GM12878 (cell line): ENCODE data around the gene ZNF576. TPM values are rescaled to one million over a fixed set of nuclear protein-coding genes. Genes with fewer than 3 reads are reported as not detected.

ENCODE experiments used
- ATAC-seq: fragments of 200-7000 bp; cut with Tn5 transposase; 3 replicates; pipeline ENCODE4 v1.9.1; 2020; ENCODE audit warnings: mild to moderate bottlenecking, moderate library complexity
- BruUV-seq: library from RNA; stranded (reverse); fragments of 400-500 nt; replicated peaks from 2 replicates; lab custom pipeline; 2021; lab: Mats Ljungman, UMichigan
- CTCF ChIA-PET: fragments of 300-600 bp; sonication (Branson Sonifier 250); formaldehyde crosslinking; extraction: SDS; loops from one replicate; lab custom pipeline; 2021; ENCODE audit warnings: inconsistent platforms; lab: Yijun Ruan, JAX
- POLR2A ChIA-PET: fragments of 350-600 bp; formaldehyde crosslinking; extraction: SDS; loops from one replicate; lab custom pipeline; 2021; ENCODE audit warnings: inconsistent platforms; lab: Charles Lee
- RAD21 ChIA-PET: fragments of 300-600 bp; sonication (Branson Sonifier 250); formaldehyde crosslinking; loops from one replicate; lab custom pipeline; 2023; ENCODE audit warnings: antibody characterized with exemption; ENCODE audit not compliant: unreplicated experiment; lab: Charles Lee
- SMC1A ChIA-PET: fragments of 300-600 bp; sonication (Branson Sonifier 250); formaldehyde crosslinking; loops from one replicate; lab custom pipeline; 2023; ENCODE audit not compliant: unreplicated experiment, uncharacterized antibody; lab: Charles Lee
- DNase-seq: peaks from one replicate; pipeline ENCODE4 v3.0.0-alpha.2; 2011; ENCODE audit warnings: low read depth, low spot score
- FAIRE-seq: peaks from 3 replicates; lab custom pipeline; 2011; peaks lifted over from hg19 to GRCh38; lab: Jason Lieb, UNC
- H2AFZ ChIP-seq: 2 replicates; pipeline ENCODE4 v1.6.0; 2011; ENCODE audit warnings: low read depth, low read length, control low read depth; ENCODE audit not compliant: control insufficient read depth
- H3K27ac ChIP-seq: 2 replicates; pipeline ENCODE4 v1.5.1; 2011; ENCODE audit warnings: control low read depth; ENCODE audit not compliant: control insufficient read depth, insufficient read depth
- H3K27me3 ChIP-seq, 2 experiments: replicated peaks in 1 of 2; 2 replicates each; pipeline versions ENCODE4 v1.6.0 to v1.6.1; 2011; ENCODE audit warnings: low read length in 1 of 2; ENCODE audit not compliant: control insufficient read depth in 2 of 2, insufficient read depth in 2 of 2
- H3K36me3 ChIP-seq, 2 experiments: 2 replicates each; pipeline ENCODE4 v1.5.1; 2011; ENCODE audit warnings: low read length in 1 of 2; ENCODE audit not compliant: control insufficient read depth in 2 of 2, insufficient read depth in 2 of 2
- H3K4me1 ChIP-seq: 2 replicates; pipeline ENCODE4 v1.6.1; 2011; ENCODE audit warnings: mild to moderate bottlenecking, low read length, moderate library complexity, mixed read lengths; ENCODE audit not compliant: control insufficient read depth, insufficient read depth
- H3K4me2 ChIP-seq: 2 replicates; pipeline ENCODE4 v1.6.0; 2011; ENCODE audit warnings: control low read depth; ENCODE audit not compliant: control insufficient read depth, insufficient read depth
- H3K4me3 ChIP-seq: fragments of 200-600 bp; sonication (generic); 2 replicates; pipeline ENCODE4 v1.5.1; 2016
- H3K79me2 ChIP-seq: 2 replicates; pipeline ENCODE4 v1.6.0; 2011; ENCODE audit warnings: low read length; ENCODE audit not compliant: control insufficient read depth, insufficient read depth
- H3K9ac ChIP-seq: 2 replicates; pipeline ENCODE4 v1.8.0; 2011; ENCODE audit warnings: low read length, control low read depth, mixed read lengths; ENCODE audit not compliant: control insufficient read depth, insufficient read depth
- H3K9me3 ChIP-seq: replicated peaks from 3 replicates; pipeline ENCODE4 v1.5.1; 2011; ENCODE audit warnings: mild to moderate bottlenecking, low read length; ENCODE audit not compliant: control insufficient read depth, insufficient read depth
- H4K20me1 ChIP-seq: 2 replicates; pipeline ENCODE4 v1.6.0; 2011; ENCODE audit not compliant: control insufficient read depth, insufficient read depth
- BRCA1 ChIP-seq: IDR thresholded peaks from 2 replicates; pipeline ENCODE4 v1.6.1; 2011; ENCODE audit warnings: low read depth, low read length, improper control_type of control experiment
- GATAD2B ChIP-seq: fragments of 450-650 bp; conservative IDR thresholded peaks from 2 replicates; pipeline ENCODE4 v1.6.1; 2017; ENCODE audit warnings: low read depth, mild to moderate bottlenecking, moderate library complexity
- IKZF1 ChIP-seq: fragments of 450-650 bp; conservative IDR thresholded peaks from 2 replicates; pipeline ENCODE4 v1.6.1; 2017; ENCODE audit warnings: antibody characterized with exemption, mild to moderate bottlenecking
- MEF2A ChIP-seq: IDR thresholded peaks from 2 replicates; pipeline ENCODE4 v1.6.1; 2011; ENCODE audit warnings: low read depth, mild to moderate bottlenecking, low read length, moderate library complexity; ENCODE audit not compliant: insufficient read depth
- MXI1 ChIP-seq: fragments of 150-350 bp; IDR thresholded peaks from 2 replicates; pipeline ENCODE4 v1.6.1; 2011; ENCODE audit warnings: low read depth, mild to moderate bottlenecking, inconsistent platforms, low read length, improper control_type of control experiment
- MYB ChIP-seq: fragments of 150-350 bp; IDR thresholded peaks from 2 replicates; pipeline ENCODE4 v1.6.1; 2014; ENCODE audit warnings: mild to moderate bottlenecking, low read depth, low read length, borderline replicate concordance
- NFYA ChIP-seq: IDR thresholded peaks from 2 replicates; pipeline ENCODE4 v1.6.1; 2011; ENCODE audit warnings: low read depth, mild to moderate bottlenecking, low read length, improper control_type of control experiment, borderline replicate concordance
- SMARCA5 ChIP-seq: fragments of 450-650 bp; IDR thresholded peaks from 2 replicates; pipeline ENCODE4 v1.6.1; 2017; ENCODE audit warnings: mild to moderate bottlenecking
- SMC3 ChIP-seq: IDR thresholded peaks from 2 replicates; pipeline ENCODE4 v1.6.1; 2011; ENCODE audit warnings: low read length, improper control_type of control experiment, borderline replicate concordance
- TAF1 ChIP-seq: IDR thresholded peaks from 2 replicates; pipeline ENCODE4 v1.6.1; 2011; ENCODE audit warnings: mild to moderate bottlenecking, low read depth, low read length, borderline replicate concordance
- ZNF622 ChIP-seq: fragments of 450-650 bp; IDR thresholded peaks from 2 replicates; pipeline ENCODE4 v1.6.1; 2017; ENCODE audit warnings: mild to moderate bottlenecking, inconsistent platforms
- WGBS: methylation state at CpG from one replicate; pipeline ENCODE4 v1.1.6; 2016; ENCODE audit warnings: low lambda C conversion rate; ENCODE audit not compliant: insufficient replicate concordance, insufficient coverage; ENCODE audit errors: missing lambda C conversion rate; 5-methylcytosine and 5-hydroxymethylcytosine counted together
- in situ Hi-C: fragments of 300-500 bp; cut with MboI; formaldehyde crosslinking; loops from 9 replicates; pipeline ENCODE4 v1.14.3; 2018; ENCODE audit warnings: mixed read lengths
- intact Hi-C: fragments of 100-400 bp; cut with micrococcal nuclease; formaldehyde crosslinking; loops from one replicate; pipeline ENCODE4 v1.14.2; 2022; ENCODE audit not compliant: unreplicated experiment
- polyA plus RNA-seq, 11 experiments: library from polyadenylated mRNA; depleted of rRNA in 4 of 11; unstranded in 6 of 11; stranded (reverse) in 5 of 11; fragments of >200 nt; fragmentation: Nextera tagmentation in 4 of 11; fragmentation: Illumina TruSeq in 1 of 11; extraction: Ambion mirVana in 4 of 11; extraction: Trizol in 1 of 11; gene quantifications; 1 replicate in 1 of 11; 2 replicates in 10 of 11; pipeline versions ENCODE4 v1.2.1 to v1.2.3, GENCODE V29; 2011 to 2016; ENCODE audit warnings: inconsistent platforms in 2 of 11, missing spikeins in 2 of 11, low read depth in 1 of 11
- total RNA-seq, 4 experiments: library from RNA; depleted of rRNA in 3 of 4; stranded (reverse); fragments of >200 nt in 3 of 4; fragmentation: Illumina TruSeq in 1 of 4; extraction: Trizol in 1 of 4; gene quantifications; 2 replicates each; pipeline versions ENCODE4 v1.2.1 to v1.2.3, GENCODE V29; 2013 to 2021
- TF ChIP-seq, protein P1 (sequence below): IDR thresholded peaks from 2 replicates; pipeline ENCODE4 v1.6.1; 2011; ENCODE audit warnings: borderline replicate concordance, low read depth, mild to moderate bottlenecking, moderate library complexity, mixed read lengths, low read length; ENCODE audit not compliant: insufficient read depth; ENCODE audit errors: extremely low read length
- TF ChIP-seq, protein P2 (sequence below): fragments of 450-650 bp; IDR thresholded peaks from 2 replicates; pipeline ENCODE4 v1.6.1; 2018; ENCODE audit warnings: mild to moderate bottlenecking, low read depth, moderate library complexity; ENCODE audit not compliant: partially characterized antibody
- TF ChIP-seq, protein P3 (sequence below), 3 experiments: IDR thresholded peaks in 2 of 3; conservative IDR thresholded peaks in 1 of 3; 2 replicates each; pipeline ENCODE4 v1.5.1; 2011; ENCODE audit warnings: low read depth in 3 of 3, low read length in 3 of 3, mild to moderate bottlenecking in 3 of 3, control low read depth in 2 of 3, moderate library complexity in 2 of 3, inconsistent platforms in 1 of 3, mixed read lengths in 1 of 3; ENCODE audit not compliant: control insufficient read depth in 2 of 3, insufficient read depth in 1 of 3; ENCODE audit errors: extremely low read depth in 1 of 3
- TF ChIP-seq, protein P4 (sequence below): fragments of 450-650 bp; IDR thresholded peaks from 2 replicates; pipeline ENCODE4 v1.6.1; 2014; ENCODE audit warnings: mild to moderate bottlenecking

The ZNF576 gene
- total and polyA plus RNA-seq, 10 of the 15 experiments (the other 5 are each of a cell fraction or from before 2014, with no cell fraction given), result 7.4 to 29.8 (median 14.3) TPM

DNA sequence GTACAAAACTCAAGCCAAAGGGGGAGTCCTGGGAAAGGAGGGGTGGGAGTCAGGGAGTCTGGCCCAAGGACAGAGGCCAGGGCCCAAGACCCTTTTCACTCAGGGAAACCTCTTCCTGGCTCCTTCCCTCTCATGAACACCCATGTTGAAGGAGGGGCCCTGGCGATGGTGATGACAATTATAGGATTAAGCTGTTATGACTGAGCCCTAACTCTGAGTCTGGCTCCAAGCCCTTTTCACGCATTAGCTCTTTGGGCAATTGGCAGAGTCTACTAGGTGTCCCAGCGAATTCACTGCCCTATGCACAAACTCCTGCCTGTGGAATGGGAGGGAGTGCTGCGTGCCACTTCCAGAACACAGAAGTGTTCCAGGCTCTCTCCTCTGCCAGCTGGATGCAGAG lies 42.7 kb upstream of the ZNF576 start (continued):
- TF ChIP-seq, protein P1, sequence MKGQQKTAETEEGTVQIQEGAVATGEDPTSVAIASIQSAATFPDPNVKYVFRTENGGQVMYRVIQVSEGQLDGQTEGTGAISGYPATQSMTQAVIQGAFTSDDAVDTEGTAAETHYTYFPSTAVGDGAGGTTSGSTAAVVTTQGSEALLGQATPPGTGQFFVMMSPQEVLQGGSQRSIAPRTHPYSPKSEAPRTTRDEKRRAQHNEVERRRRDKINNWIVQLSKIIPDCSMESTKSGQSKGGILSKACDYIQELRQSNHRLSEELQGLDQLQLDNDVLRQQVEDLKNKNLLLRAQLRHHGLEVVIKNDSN, result no peak
- TF ChIP-seq MXI1 (no peak), MEF2A (no peak)
- TF ChIP-seq, all 136 proteins: peak for 0

DNA sequence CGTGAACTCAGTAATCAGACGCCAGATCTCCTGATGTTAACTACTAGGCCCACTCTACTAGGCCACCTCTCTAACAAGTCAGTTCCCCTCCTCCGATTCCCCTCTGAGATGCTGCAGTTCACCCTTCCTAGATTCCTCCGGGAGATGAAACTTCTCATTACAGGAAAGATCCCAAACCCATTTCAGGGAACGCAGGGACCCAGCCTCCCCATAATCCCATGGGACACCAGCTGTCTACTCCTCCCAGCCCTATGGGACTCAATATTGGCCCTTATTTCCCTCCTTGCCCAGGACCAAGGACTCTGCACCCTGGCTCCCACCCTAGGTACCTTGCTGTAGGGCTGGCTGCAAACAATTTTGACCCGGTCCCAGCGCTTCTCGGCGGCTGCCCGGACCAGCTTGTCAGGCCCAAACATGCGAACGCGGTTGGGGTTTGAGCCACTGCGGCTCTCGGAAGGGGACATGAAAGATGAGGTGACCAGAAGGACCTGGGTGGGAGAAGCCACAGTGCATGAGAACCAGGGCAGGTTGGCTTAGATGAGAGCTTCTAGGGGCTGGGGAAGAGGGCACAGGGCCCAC lies 42.0 kb upstream of the ZNF576 start:
- no peak for DNase-seq
- ChIA-PET RAD21 (interaction anchor here (0.6 to 4.8 kb wide), 8 partner anchors 17 to 255 kb away, joined by 3 to 92 read pairs (median 4); partner anchors contain the start of genes IRGQ and ZNF576), CTCF (interaction anchor here (0.5 to 10.1 kb wide), 29 partner anchors 9 to 519 kb away, joined by 3 to 169 read pairs (median 6); partner anchors contain the start of genes IRGQ, PINLYP, XRCC1 and ZNF428), SMC1A (interaction anchor here (0.8 to 3.4 kb wide), 17 partner anchors 9 to 252 kb away, joined by 3 to 59 read pairs (median 4); partner anchors contain the start of genes IRGQ, ZNF575 and ZNF576), POLR2A (no interaction called here)
- Histone ChIP-seq H3K4me2 (no peak overlapping the region), H3K79me2 (no peaks in the 10 kb centered on the region), H3K9ac (no peak overlapping the region), H3K36me3 (peaks cover 11 to 13% of the 10 kb centered on the region in 2 experiments; a peak in 3 of 4 replicates), H3K27me3 (no peaks in the 10 kb centered on the region), H3K27ac (no peak overlapping the region), H3K4me3 (no peak overlapping the region), H3K4me1 (no peaks in the 10 kb centered on the region), H4K20me1 (no peaks in the 10 kb centered on the region), H2AFZ (no peak overlapping the region), H3K9me3 (no peaks in the 10 kb centered on the region)
- no peak for FAIRE-seq
- intact Hi-C loops (no loop called here), in situ Hi-C loops (no loop called here)
- 95% methylated on average over 15 of the region's 15 CpGs for WGBS
- no peak for ATAC-seq
- no TSS peak for BruUV-seq
- TF ChIP-seq TAF1 (no peak), BRCA1 (no peak), NFYA (no peak), IKZF1 (no peak), SMC3 (no peak), SMARCA5 (no peak), ZNF622 (no peak), GATAD2B (no peak), MYB (no peak)
- TF ChIP-seq, protein P2, sequence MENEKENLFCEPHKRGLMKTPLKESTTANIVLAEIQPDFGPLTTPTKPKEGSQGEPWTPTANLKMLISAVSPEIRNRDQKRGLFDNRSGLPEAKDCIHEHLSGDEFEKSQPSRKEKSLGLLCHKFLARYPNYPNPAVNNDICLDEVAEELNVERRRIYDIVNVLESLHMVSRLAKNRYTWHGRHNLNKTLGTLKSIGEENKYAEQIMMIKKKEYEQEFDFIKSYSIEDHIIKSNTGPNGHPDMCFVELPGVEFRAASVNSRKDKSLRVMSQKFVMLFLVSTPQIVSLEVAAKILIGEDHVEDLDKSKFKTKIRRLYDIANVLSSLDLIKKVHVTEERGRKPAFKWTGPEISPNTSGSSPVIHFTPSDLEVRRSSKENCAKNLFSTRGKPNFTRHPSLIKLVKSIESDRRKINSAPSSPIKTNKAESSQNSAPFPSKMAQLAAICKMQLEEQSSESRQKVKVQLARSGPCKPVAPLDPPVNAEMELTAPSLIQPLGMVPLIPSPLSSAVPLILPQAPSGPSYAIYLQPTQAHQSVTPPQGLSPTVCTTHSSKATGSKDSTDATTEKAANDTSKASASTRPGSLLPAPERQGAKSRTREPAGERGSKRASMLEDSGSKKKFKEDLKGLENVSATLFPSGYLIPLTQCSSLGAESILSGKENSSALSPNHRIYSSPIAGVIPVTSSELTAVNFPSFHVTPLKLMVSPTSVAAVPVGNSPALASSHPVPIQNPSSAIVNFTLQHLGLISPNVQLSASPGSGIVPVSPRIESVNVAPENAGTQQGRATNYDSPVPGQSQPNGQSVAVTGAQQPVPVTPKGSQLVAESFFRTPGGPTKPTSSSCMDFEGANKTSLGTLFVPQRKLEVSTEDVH, result no peak
- TF ChIP-seq, protein P3, sequence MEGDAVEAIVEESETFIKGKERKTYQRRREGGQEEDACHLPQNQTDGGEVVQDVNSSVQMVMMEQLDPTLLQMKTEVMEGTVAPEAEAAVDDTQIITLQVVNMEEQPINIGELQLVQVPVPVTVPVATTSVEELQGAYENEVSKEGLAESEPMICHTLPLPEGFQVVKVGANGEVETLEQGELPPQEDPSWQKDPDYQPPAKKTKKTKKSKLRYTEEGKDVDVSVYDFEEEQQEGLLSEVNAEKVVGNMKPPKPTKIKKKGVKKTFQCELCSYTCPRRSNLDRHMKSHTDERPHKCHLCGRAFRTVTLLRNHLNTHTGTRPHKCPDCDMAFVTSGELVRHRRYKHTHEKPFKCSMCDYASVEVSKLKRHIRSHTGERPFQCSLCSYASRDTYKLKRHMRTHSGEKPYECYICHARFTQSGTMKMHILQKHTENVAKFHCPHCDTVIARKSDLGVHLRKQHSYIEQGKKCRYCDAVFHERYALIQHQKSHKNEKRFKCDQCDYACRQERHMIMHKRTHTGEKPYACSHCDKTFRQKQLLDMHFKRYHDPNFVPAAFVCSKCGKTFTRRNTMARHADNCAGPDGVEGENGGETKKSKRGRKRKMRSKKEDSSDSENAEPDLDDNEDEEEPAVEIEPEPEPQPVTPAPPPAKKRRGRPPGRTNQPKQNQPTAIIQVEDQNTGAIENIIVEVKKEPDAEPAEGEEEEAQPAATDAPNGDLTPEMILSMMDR (IDR thresholded peaks at IDR 0.05 in 2 of 3, conservative IDR thresholded peaks at IDR 0.05 in 1 of 3; ENCODE audit: control insufficient read depth in 2 of 3, extremely low read depth in 1 of 3, insufficient read depth in 1 of 3, low read depth in 3 of 3, low read length in 3 of 3), result no peak
- TF ChIP-seq, protein P4, sequence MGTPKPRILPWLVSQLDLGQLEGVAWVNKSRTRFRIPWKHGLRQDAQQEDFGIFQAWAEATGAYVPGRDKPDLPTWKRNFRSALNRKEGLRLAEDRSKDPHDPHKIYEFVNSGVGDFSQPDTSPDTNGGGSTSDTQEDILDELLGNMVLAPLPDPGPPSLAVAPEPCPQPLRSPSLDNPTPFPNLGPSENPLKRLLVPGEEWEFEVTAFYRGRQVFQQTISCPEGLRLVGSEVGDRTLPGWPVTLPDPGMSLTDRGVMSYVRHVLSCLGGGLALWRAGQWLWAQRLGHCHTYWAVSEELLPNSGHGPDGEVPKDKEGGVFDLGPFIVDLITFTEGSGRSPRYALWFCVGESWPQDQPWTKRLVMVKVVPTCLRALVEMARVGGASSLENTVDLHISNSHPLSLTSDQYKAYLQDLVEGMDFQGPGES, result no peak
